Esophagus muscularis mucosa (tissue), 4 donors: Measurements from ENCODE around the gene MT1E. TPM values are rescaled to one million over a fixed set of nuclear protein-coding genes. Genes with fewer than 3 reads are reported as not detected.

ENCODE experiments used
- DNase-seq: peaks from one replicate; pipeline ENCODE4 v3.0.0-alpha.2; 2017; ENCODE audit errors: extremely low spot score
- H3K27ac ChIP-seq, 4 donors: fragments of 200-600 bp; sonication (generic); replicated peaks in 1 of 4; 1 replicate in 3 of 4; 2 replicates in 1 of 4; pipeline ENCODE4 v1.5.1; 2016 to 2019; ENCODE audit warnings: mild to moderate bottlenecking in 1 of 4
- H3K27me3 ChIP-seq, 4 donors: fragments of 200-600 bp; sonication (generic); one replicate each; pipeline versions ENCODE4 v1.5.1 to v1.6.0; 2016 to 2019
- H3K36me3 ChIP-seq, 4 donors: fragments of 200-600 bp; sonication (generic); one replicate each; pipeline ENCODE4 v1.5.1; 2016 to 2019
- H3K4me1 ChIP-seq, 4 donors: fragments of 200-600 bp; sonication (generic); one replicate each; pipeline ENCODE4 v1.5.1; 2016 to 2019
- H3K4me3 ChIP-seq, 4 donors: fragments of 200-600 bp; sonication (generic); 1 replicate in 2 of 4; 2 replicates in 2 of 4; pipeline ENCODE4 v1.5.1; 2016 to 2019; ENCODE audit warnings: mild to moderate bottlenecking in 4 of 4, moderate library complexity in 1 of 4
- H3K9me3 ChIP-seq, 4 donors: fragments of 200-600 bp; sonication (generic); 1 replicate in 3 of 4; 2 replicates in 1 of 4; pipeline ENCODE4 v1.5.1; 2016 to 2019
- EP300 ChIP-seq: sonication (generic); formaldehyde crosslinking; IDR thresholded peaks from one replicate; pipeline ENCODE4 v1.6.1; 2017; ENCODE audit warnings: antibody characterized with exemption
- POLR2A ChIP-seq: fragments of 450-650 bp; IDR thresholded peaks from one replicate; pipeline ENCODE4 v1.6.1; 2017; ENCODE audit warnings: antibody characterized with exemption, moderate library complexity, mild to moderate bottlenecking, low read depth
- POLR2AphosphoS5 ChIP-seq, 2 donors: sonication (generic); formaldehyde crosslinking; IDR thresholded peaks; one replicate each; pipeline ENCODE4 v1.6.1; 2017; ENCODE audit warnings: antibody characterized with exemption in 2 of 2
- WGBS: methylation state at CpG from one replicate; pipeline ENCODE4 v1.1.5; 2018; 5-methylcytosine and 5-hydroxymethylcytosine counted together
- intact Hi-C: fragments of 100-400 bp; cut with DNase I; formaldehyde crosslinking; loops from one replicate; pipeline ENCODE4 v1.15.1; 2023
- total RNA-seq, 4 donors: library from RNA; depleted of rRNA; stranded (reverse); fragments of >200 nt; gene quantifications; one replicate each; pipeline versions ENCODE4 v1.1.0 to v1.2.1, GENCODE V29; 2016
- TF ChIP-seq, protein P1 (sequence below), 3 experiments: fragments of 200-600 bp in 2 of 3; fragments of 450-650 bp in 1 of 3; sonication (generic) in 2 of 3; IDR thresholded peaks; one replicate each; pipeline ENCODE4 v1.5.1; 2017 to 2019; ENCODE audit warnings: antibody characterized with exemption in 3 of 3, mild to moderate bottlenecking in 2 of 3, moderate library complexity in 1 of 3

MT1E gene
- total RNA-seq, 4 donors from 2014 or later, result 57.7 to 428 (median 146) TPM

GRCh38 chr16:56637814-56638750 is 12.5 kb downstream of the MT1E start, which contains the start of gene MT1A:
TSS of gene MT1A (plus strand) at chr16:56638666. CDS start at chr16:56638739, 73 bp downstream.
- intact Hi-C loops, result loop anchor here (5.0 kb wide), 1 partner anchor 44 kb away; the partner anchor contains the start of gene MT1X
- no peaks in the 10 kb centered on the region for H3K9me3 ChIP-seq
- H3K4me3 ChIP-seq, result peak within 1 kb of the TSS; percentile 51 to 61 (median 56)
- peaks cover 18 to 50% (median 41%) of the 10 kb centered on the region in 4 donors for H3K4me1 ChIP-seq
- no peaks in the 10 kb centered on the region for H3K36me3 ChIP-seq
- H3K27ac ChIP-seq, result peak within 1 kb of the TSS; percentile 48 to 70 (median 64)
- peaks cover 0 to 98% (median 20%) of the 10 kb centered on the region in 4 donors for H3K27me3 ChIP-seq
- TF ChIP-seq POLR2AphosphoS5 (IDR thresholded peaks at IDR 0.05), result peak; percentile 82 to 89
- peak; percentile 48 for TF ChIP-seq POLR2A
- TF ChIP-seq, protein P1, sequence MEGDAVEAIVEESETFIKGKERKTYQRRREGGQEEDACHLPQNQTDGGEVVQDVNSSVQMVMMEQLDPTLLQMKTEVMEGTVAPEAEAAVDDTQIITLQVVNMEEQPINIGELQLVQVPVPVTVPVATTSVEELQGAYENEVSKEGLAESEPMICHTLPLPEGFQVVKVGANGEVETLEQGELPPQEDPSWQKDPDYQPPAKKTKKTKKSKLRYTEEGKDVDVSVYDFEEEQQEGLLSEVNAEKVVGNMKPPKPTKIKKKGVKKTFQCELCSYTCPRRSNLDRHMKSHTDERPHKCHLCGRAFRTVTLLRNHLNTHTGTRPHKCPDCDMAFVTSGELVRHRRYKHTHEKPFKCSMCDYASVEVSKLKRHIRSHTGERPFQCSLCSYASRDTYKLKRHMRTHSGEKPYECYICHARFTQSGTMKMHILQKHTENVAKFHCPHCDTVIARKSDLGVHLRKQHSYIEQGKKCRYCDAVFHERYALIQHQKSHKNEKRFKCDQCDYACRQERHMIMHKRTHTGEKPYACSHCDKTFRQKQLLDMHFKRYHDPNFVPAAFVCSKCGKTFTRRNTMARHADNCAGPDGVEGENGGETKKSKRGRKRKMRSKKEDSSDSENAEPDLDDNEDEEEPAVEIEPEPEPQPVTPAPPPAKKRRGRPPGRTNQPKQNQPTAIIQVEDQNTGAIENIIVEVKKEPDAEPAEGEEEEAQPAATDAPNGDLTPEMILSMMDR (IDR thresholded peaks at IDR 0.05), result no peak
- TF ChIP-seq EP300, result peak; percentile 72
- DNase-seq, result no peak
- 22% methylated on average over 57 of the region's 68 CpGs for WGBS

DNA sequence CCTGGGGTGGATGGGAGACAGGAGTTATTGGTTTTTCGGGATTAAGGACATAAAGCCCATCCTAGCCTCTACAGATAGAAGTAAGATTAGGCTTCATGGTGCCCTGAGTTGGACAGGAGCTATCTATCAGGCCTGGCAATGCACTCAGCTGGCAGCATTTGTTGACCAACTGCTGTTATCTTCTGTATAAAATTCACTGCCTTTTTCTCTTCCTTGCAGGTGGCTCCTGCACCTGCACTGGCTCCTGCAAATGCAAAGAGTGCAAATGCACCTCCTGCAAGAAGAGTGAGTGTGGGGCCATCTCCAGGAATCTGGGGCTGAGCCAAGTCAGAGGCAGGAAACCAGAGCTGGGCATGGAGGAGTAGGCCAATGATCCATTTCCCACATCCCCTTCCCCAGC is 13.5 kb downstream of the MT1E start:
- Histone ChIP-seq H3K27ac (peak overlapping the region in 1 of 4 donors; percentile 70), H3K36me3 (no peaks in the 10 kb centered on the region), H3K4me3 (peak overlapping the region in 2 of 4 donors; percentile 51 to 61), H3K4me1 (peaks cover 18 to 53% (median 46%) of the 10 kb centered on the region in 4 donors), H3K9me3 (no peaks in the 10 kb centered on the region), H3K27me3 (peaks cover 0 to 99% (median 20%) of the 10 kb centered on the region in 4 donors)
- WGBS, result 58% methylated on average over 1 of the region's 1 CpG
- no peak for TF ChIP-seq EP300
- no peak for TF ChIP-seq POLR2AphosphoS5 (IDR thresholded peaks at IDR 0.05)
- no peak for TF ChIP-seq POLR2A
- TF ChIP-seq, protein P1 (IDR thresholded peaks at IDR 0.05), result no peak
- intact Hi-C loops, result loop anchor here (5.0 kb wide), 1 partner anchor 43 kb away; the partner anchor contains the start of gene MT1X
- no peak for DNase-seq

- 100% methylated on average over 1 of the region's 1 CpG for WGBS
- no peak overlapping the region for H3K27ac ChIP-seq
- TF ChIP-seq, protein P1 (IDR thresholded peaks at IDR 0.05), result no peak
- TF ChIP-seq EP300 (no peak), POLR2AphosphoS5 (IDR thresholded peaks at IDR 0.05) (no peak), POLR2A (no peak)
- no peak overlapping the region for H3K4me3 ChIP-seq
- H3K36me3 ChIP-seq, result no peaks in the 10 kb centered on the region
- intact Hi-C loops, result no loop called here
- H3K27me3 ChIP-seq, result peaks cover 0 to 99% (median 17%) of the 10 kb centered on the region in 4 donors
- H3K4me1 ChIP-seq, result peaks cover 18 to 50% (median 40%) of the 10 kb centered on the region in 4 donors
- no peaks in the 10 kb centered on the region for H3K9me3 ChIP-seq
- no peak for DNase-seq
Observed at GRCh38 chr16:56640076-56640475, 14.5 kb downstream of the MT1E start.

- Histone ChIP-seq H3K4me3 (no peak overlapping the region), H3K4me1 (peaks cover 13 to 39% (median 32%) of the 10 kb centered on the region in 4 donors), H3K27ac (no peak overlapping the region), H3K36me3 (no peaks in the 10 kb centered on the region), H3K9me3 (no peaks in the 10 kb centered on the region), H3K27me3 (peaks cover 0 to 99% (median 11%) of the 10 kb centered on the region in 4 donors)
- TF ChIP-seq EP300 (no peak), POLR2A (no peak), POLR2AphosphoS5 (IDR thresholded peaks at IDR 0.05) (no peak)
- TF ChIP-seq, protein P1 (IDR thresholded peaks at IDR 0.05), result no peak
- no peak for DNase-seq
- intact Hi-C loops, result no loop called here
- WGBS, result 86% methylated on average over 2 of the region's 2 CpGs
Observed at GRCh38 chr16:56641166-56641565, 15.6 kb downstream of the MT1E start.
